ENCODE data around the gene ERF. TPM values are rescaled to one million over a fixed set of nuclear protein-coding genes. Genes with fewer than 3 reads are reported as not detected.

The ERF gene
- total and polyA plus RNA-seq, 4 donors, result 8.7 to 21.0 (median 13.8) TPM

DNA sequence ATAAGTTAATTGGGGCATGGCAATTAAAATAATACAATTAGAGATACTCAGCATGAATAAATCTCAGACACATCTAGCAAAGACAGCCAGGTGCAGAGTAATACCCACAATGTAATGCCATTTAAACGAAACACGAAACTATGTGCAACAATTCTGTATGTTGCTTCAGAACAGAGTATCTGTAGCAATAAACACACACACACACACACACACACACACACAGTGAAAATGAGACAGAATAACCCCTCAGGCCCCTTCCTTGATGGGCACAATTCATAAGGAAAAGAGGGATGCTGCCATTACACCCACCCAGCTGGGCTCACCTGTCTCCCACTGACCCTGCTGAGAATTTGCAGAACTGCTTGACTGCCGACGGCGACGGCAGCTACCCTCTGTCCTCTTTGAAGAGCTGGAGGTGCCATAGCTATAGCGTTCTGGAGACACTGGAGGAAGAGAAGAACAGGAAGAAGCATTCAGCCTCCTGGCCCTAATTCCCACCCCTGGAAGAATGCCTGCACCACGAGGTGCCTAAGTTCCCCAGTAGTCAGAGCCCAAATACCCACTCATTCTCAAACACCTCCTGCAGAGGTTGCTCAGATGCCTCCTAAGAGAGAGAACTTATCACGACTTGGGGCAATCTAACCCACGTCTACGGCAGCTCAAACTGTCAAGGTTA is 40.0 kb downstream of the ERF start:
- no peak for DNase-seq (ENCODE audit: low spot score)
- WGBS, result 84% methylated on average over 11 of the region's 11 CpGs
- Histone ChIP-seq H3K27me3 (ENCODE audit: control insufficient read depth in 4 of 4, insufficient read depth in 4 of 4, low read length in 3 of 4) (no peaks in the 10 kb centered on the region), H3K36me3 (ENCODE audit: control insufficient read depth in 4 of 4, insufficient read depth in 3 of 4, low read depth in 1 of 4, low read length in 3 of 4) (peaks cover 2 to 18% (median 10%) of the 10 kb centered on the region in 4 donors), H3K9ac (ENCODE audit: low read depth in 1 of 2, low read length in 2 of 2) (no peak overlapping the region), H3K9me3 (ENCODE audit: control insufficient read depth in 4 of 4, low read length in 3 of 4) (no peaks in the 10 kb centered on the region), H3K4me1 (ENCODE audit: control insufficient read depth in 4 of 4, insufficient read depth in 4 of 4, low read length in 3 of 4) (peaks cover 15 to 29% (median 19%) of the 10 kb centered on the region in 4 donors), H3K4me3 (ENCODE audit: low read depth in 1 of 3, low read length in 3 of 3) (no peak overlapping the region), H3K27ac (ENCODE audit: low read depth in 1 of 2, low read length in 2 of 2) (no peak overlapping the region)
- TF ChIP-seq EGR1 (IDR thresholded peaks at IDR 0.05; ENCODE audit: low read depth in 2 of 2), result no peak
- no peak for TF ChIP-seq HNF4A (conservative IDR thresholded peaks at IDR 0.05)
- TF ChIP-seq FOXA1 (IDR thresholded peaks at IDR 0.05), result no peak
- TF ChIP-seq, protein P1, sequence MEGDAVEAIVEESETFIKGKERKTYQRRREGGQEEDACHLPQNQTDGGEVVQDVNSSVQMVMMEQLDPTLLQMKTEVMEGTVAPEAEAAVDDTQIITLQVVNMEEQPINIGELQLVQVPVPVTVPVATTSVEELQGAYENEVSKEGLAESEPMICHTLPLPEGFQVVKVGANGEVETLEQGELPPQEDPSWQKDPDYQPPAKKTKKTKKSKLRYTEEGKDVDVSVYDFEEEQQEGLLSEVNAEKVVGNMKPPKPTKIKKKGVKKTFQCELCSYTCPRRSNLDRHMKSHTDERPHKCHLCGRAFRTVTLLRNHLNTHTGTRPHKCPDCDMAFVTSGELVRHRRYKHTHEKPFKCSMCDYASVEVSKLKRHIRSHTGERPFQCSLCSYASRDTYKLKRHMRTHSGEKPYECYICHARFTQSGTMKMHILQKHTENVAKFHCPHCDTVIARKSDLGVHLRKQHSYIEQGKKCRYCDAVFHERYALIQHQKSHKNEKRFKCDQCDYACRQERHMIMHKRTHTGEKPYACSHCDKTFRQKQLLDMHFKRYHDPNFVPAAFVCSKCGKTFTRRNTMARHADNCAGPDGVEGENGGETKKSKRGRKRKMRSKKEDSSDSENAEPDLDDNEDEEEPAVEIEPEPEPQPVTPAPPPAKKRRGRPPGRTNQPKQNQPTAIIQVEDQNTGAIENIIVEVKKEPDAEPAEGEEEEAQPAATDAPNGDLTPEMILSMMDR (IDR thresholded peaks at IDR 0.05; ENCODE audit: low read depth, low read length, missing input control), result no peak

DNA sequence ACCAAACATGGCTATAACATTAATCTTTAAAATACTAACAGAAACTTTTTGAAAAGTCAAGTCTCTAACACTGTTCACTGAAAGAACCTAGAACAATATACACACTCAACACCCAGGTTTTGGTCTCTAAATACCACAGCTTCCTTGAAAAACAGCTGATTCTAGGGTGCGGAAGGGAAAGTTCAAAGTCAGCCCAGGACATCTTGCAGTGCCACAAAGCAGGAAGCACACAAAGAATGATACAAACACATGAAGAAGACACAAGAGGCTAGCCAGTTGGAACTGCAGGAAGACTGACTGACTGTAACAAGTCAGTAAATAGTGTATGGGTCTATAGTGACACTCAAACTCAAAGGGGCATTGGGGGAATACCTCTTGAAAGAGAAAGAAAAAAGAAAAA is 42.0 kb downstream of the ERF start:
- peaks cover 5 to 19% (median 12%) of the 10 kb centered on the region in 4 donors for H3K4me1 ChIP-seq (ENCODE audit: control insufficient read depth in 4 of 4, insufficient read depth in 4 of 4, low read length in 3 of 4)
- H3K36me3 ChIP-seq (ENCODE audit: control insufficient read depth in 4 of 4, insufficient read depth in 3 of 4, low read depth in 1 of 4, low read length in 3 of 4), result peaks cover 4 to 37% (median 27%) of the 10 kb centered on the region in 4 donors
- WGBS, result 79% methylated on average over 1 of the region's 1 CpG
- no peak overlapping the region for H3K4me3 ChIP-seq (ENCODE audit: low read depth in 1 of 3, low read length in 3 of 3)
- TF ChIP-seq, protein P2, sequence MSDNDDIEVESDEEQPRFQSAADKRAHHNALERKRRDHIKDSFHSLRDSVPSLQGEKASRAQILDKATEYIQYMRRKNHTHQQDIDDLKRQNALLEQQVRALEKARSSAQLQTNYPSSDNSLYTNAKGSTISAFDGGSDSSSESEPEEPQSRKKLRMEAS (IDR thresholded peaks at IDR 0.05), result no peak
- no peak overlapping the region for H3K27ac ChIP-seq (ENCODE audit: low read depth in 1 of 2, low read length in 2 of 2)
- no peaks in the 10 kb centered on the region for H3K9me3 ChIP-seq (ENCODE audit: control insufficient read depth in 4 of 4, low read length in 3 of 4)
- DNase-seq (ENCODE audit: low spot score), result no peak
- H3K9ac ChIP-seq (ENCODE audit: low read depth in 1 of 2, low read length in 2 of 2), result no peak overlapping the region
- no peaks in the 10 kb centered on the region for H3K27me3 ChIP-seq (ENCODE audit: control insufficient read depth in 4 of 4, insufficient read depth in 4 of 4, low read length in 3 of 4)

DNA sequence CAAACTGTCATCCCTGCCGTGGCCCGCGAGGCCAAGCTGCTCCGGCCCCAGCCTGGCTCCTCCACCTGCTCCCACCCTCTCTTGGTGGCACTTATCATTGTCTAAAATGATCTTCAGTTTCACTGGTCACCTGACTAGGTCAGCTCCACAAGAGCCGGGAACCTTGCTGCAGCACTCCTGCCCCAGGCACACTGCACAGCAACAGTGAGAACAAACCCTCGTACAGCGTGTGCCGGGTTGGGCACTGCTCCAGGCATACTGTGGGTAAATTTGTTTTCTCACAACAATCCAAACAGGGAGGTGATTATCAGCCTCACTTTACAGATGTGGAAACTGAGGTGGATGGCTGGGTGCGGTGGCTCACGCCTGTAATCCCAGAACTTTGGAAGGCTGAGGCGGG is 46.3 kb downstream of the ERF start:
- no peak overlapping the region for H3K27ac ChIP-seq (ENCODE audit: low read depth in 1 of 2, low read length in 2 of 2)
- no peak for DNase-seq (ENCODE audit: low spot score)
- 86% methylated on average over 11 of the region's 11 CpGs for WGBS

DNA sequence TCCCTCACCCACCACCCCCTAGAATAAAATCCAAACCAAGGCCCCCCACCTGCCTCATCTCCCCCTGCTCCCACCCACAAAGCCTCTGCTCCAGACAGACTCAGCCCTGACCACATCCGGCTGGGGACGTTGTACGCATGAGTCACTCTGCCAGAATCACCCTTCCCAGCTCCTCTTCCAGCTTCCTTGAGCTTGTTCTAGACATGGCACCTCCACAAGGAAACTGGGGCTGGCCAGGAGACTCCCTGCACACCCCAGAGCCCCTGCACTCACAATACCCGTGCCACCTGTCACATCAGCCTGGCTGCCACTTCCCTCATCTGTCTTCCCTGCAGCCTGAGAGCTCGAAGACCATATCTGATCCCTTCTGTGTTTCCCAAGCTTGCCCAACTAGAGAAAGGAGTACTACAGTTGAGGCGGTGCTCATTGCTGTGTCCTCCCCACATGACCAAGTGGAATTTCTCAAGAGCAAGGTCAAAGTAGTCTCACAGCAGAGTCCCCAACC is 47.1 kb downstream of the ERF start:
- no peaks in the 10 kb centered on the region for H3K4me1 ChIP-seq (ENCODE audit: control insufficient read depth in 4 of 4, insufficient read depth in 4 of 4, low read length in 3 of 4)
- DNase-seq (ENCODE audit: low spot score), result no peak
- H3K27ac ChIP-seq (ENCODE audit: low read depth in 1 of 2, low read length in 2 of 2), result no peak overlapping the region
- H3K27me3 ChIP-seq (ENCODE audit: control insufficient read depth in 4 of 4, insufficient read depth in 4 of 4, low read length in 3 of 4), result no peaks in the 10 kb centered on the region
- H3K36me3 ChIP-seq (ENCODE audit: control insufficient read depth in 4 of 4, insufficient read depth in 3 of 4, low read depth in 1 of 4, low read length in 3 of 4), result peaks cover 11 to 67% (median 50%) of the 10 kb centered on the region in 4 donors
- no peak overlapping the region for H3K4me3 ChIP-seq (ENCODE audit: low read depth in 1 of 3, low read length in 3 of 3)
- no peak overlapping the region for H3K9ac ChIP-seq (ENCODE audit: low read depth in 1 of 2, low read length in 2 of 2)
- 89% methylated on average over 6 of the region's 6 CpGs for WGBS
- H3K9me3 ChIP-seq (ENCODE audit: control insufficient read depth in 4 of 4, low read length in 3 of 4), result no peaks in the 10 kb centered on the region
- TF ChIP-seq HNF4A (conservative IDR thresholded peaks at IDR 0.05) (no peak), RAD21 (IDR thresholded peaks at IDR 0.05) (no peak), YY1 (IDR thresholded peaks at IDR 0.05) (no peak), JUND (IDR thresholded peaks at IDR 0.05) (no peak), GABPA (IDR thresholded peaks at IDR 0.05 in 1 of 2, conservative IDR thresholded peaks at IDR 0.05 in 1 of 2) (no peak), EGR1 (IDR thresholded peaks at IDR 0.05; ENCODE audit: low read depth in 2 of 2) (no peak), SP1 (IDR thresholded peaks at IDR 0.05) (no peak)
- TF ChIP-seq, protein P1 (IDR thresholded peaks at IDR 0.05; ENCODE audit: low read depth, low read length, missing input control), result no peak
- TF ChIP-seq, protein P3, sequence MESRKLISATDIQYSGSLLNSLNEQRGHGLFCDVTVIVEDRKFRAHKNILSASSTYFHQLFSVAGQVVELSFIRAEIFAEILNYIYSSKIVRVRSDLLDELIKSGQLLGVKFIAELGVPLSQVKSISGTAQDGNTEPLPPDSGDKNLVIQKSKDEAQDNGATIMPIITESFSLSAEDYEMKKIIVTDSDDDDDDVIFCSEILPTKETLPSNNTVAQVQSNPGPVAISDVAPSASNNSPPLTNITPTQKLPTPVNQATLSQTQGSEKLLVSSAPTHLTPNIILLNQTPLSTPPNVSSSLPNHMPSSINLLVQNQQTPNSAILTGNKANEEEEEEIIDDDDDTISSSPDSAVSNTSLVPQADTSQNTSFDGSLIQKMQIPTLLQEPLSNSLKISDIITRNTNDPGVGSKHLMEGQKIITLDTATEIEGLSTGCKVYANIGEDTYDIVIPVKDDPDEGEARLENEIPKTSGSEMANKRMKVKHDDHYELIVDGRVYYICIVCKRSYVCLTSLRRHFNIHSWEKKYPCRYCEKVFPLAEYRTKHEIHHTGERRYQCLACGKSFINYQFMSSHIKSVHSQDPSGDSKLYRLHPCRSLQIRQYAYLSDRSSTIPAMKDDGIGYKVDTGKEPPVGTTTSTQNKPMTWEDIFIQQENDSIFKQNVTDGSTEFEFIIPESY (IDR thresholded peaks at IDR 0.05), result no peak
- TF ChIP-seq, protein P4, sequence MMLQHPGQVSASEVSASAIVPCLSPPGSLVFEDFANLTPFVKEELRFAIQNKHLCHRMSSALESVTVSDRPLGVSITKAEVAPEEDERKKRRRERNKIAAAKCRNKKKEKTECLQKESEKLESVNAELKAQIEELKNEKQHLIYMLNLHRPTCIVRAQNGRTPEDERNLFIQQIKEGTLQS (IDR thresholded peaks at IDR 0.05), result no peak

More for the DNA sequence above, 46.3 kb downstream of the ERF start:
- no peaks in the 10 kb centered on the region for H3K27me3 ChIP-seq (ENCODE audit: control insufficient read depth in 4 of 4, insufficient read depth in 4 of 4, low read length in 3 of 4)
- no peaks in the 10 kb centered on the region for H3K9me3 ChIP-seq (ENCODE audit: control insufficient read depth in 4 of 4, low read length in 3 of 4)
- TF ChIP-seq EGR1 (IDR thresholded peaks at IDR 0.05; ENCODE audit: low read depth in 2 of 2) (no peak), YY1 (IDR thresholded peaks at IDR 0.05) (no peak), FOXA2 (IDR thresholded peaks at IDR 0.05) (no peak), RAD21 (IDR thresholded peaks at IDR 0.05) (no peak), JUND (IDR thresholded peaks at IDR 0.05) (no peak)
- H3K4me3 ChIP-seq (ENCODE audit: low read depth in 1 of 3, low read length in 3 of 3), result no peak overlapping the region
- no peaks in the 10 kb centered on the region for H3K4me1 ChIP-seq (ENCODE audit: control insufficient read depth in 4 of 4, insufficient read depth in 4 of 4, low read length in 3 of 4)
- peaks cover 11 to 65% (median 49%) of the 10 kb centered on the region in 4 donors for H3K36me3 ChIP-seq (ENCODE audit: control insufficient read depth in 4 of 4, insufficient read depth in 3 of 4, low read depth in 1 of 4, low read length in 3 of 4)
- H3K9ac ChIP-seq (ENCODE audit: low read depth in 1 of 2, low read length in 2 of 2), result no peak overlapping the region

Data from liver (tissue), 9 donors.